HCT116 (cell line): ENCODE measurements around the gene SENP1. TPM values are rescaled to one million over a fixed set of nuclear protein-coding genes. Genes with fewer than 3 reads are reported as not detected.

ENCODE experiments used
- ATAC-seq: fragments of 200-7000 bp; cut with Tn5 transposase; 2 replicates; pipeline ENCODE4 v1.9.1; 2020; ENCODE audit warnings: mild to moderate bottlenecking, moderate library complexity
- BruUV-seq: library from RNA; stranded (reverse); fragments of 400-500 nt; replicated peaks from 2 replicates; lab custom pipeline; 2021; lab: Mats Ljungman, UMichigan
- CTCF ChIA-PET: fragments of 300-600 bp; sonication (Branson Sonifier 250); formaldehyde crosslinking; loops from one replicate; lab custom pipeline; 2021; ENCODE audit warnings: antibody characterized with exemption; lab: Charles Lee
- POLR2A ChIA-PET: fragments of 300-600, 350-600 bp; sonication (Branson Sonifier 250); formaldehyde crosslinking; loops from one replicate; lab custom pipeline; 2021; ENCODE audit warnings: antibody characterized with exemption; lab: Charles Lee
- RAD21 ChIA-PET, 2 experiments: fragments of 300-600 bp; sonication (Branson Sonifier 250); formaldehyde crosslinking; loops; one replicate each; lab custom pipeline; 2023; ENCODE audit warnings: low total read pairs in 2 of 2; ENCODE audit not compliant: uncharacterized antibody in 2 of 2, unreplicated experiment in 2 of 2, low non-redundant PET in 1 of 2; lab: Charles Lee
- DNase-seq: peaks from one replicate; pipeline ENCODE4 v3.0.0-alpha.2; 2010; ENCODE audit warnings: low read depth, low spot score
- H2AFZ ChIP-seq: fragments of 200-600 bp; shearing (Covaris generic), sonication (generic); 2 replicates; pipeline ENCODE4 v1.6.1; 2017; ENCODE audit warnings: low read depth, mixed run types, mixed read lengths, antibody characterized with exemption, low read length; ENCODE audit not compliant: poor library complexity, severe bottlenecking
- H3K27ac ChIP-seq: 2 replicates; pipeline ENCODE4 v1.5.1; 2012; ENCODE audit warnings: low read depth, low read length
- H3K27me3 ChIP-seq: fragments of 200-600 bp; sonication (generic); 2 replicates; pipeline ENCODE4 v1.6.1; 2016; ENCODE audit warnings: mixed run types, low read length, mixed read lengths; ENCODE audit not compliant: insufficient read depth
- H3K36me3 ChIP-seq, 2 experiments: fragments of 200-500 bp in 1 of 2; fragments of 200-600 bp in 1 of 2; sonication (Bioruptor generic) in 1 of 2; sonication (generic) in 1 of 2; 2 replicates each; pipeline versions ENCODE4 v1.5.1 to v1.6.1; 2014 to 2016; ENCODE audit warnings: low read length in 2 of 2, inconsistent platforms in 1 of 2, mixed read lengths in 1 of 2, mixed run types in 1 of 2; ENCODE audit not compliant: insufficient read depth in 2 of 2, control insufficient read depth in 1 of 2
- H3K4me1 ChIP-seq, 2 experiments: fragments of 200-600 bp in 1 of 2; sonication (generic) in 1 of 2; 2 replicates each; pipeline versions ENCODE4 v1.5.1 to v1.6.1; 2012 to 2017; ENCODE audit warnings: low read length in 2 of 2, inconsistent platforms in 1 of 2, mild to moderate bottlenecking in 1 of 2, mixed read lengths in 1 of 2, mixed run types in 1 of 2, moderate library complexity in 1 of 2; ENCODE audit not compliant: insufficient read depth in 2 of 2, control insufficient read depth in 1 of 2
- H3K4me2 ChIP-seq: fragments of 200-600 bp; sonication (generic); 2 replicates; pipeline ENCODE4 v1.6.1; 2017; ENCODE audit warnings: mixed run types, low read length, mixed read lengths
- H3K4me3 ChIP-seq, 2 experiments: fragments of 200-600 bp in 1 of 2; sonication (generic) in 1 of 2; replicated peaks in 1 of 2; 2 replicates each; pipeline ENCODE4 v1.5.1; 2011 to 2016; ENCODE audit warnings: low read length in 2 of 2, control low read depth in 1 of 2, low read depth in 1 of 2, mild to moderate bottlenecking in 1 of 2, mixed read lengths in 1 of 2, mixed run types in 1 of 2
- H3K79me2 ChIP-seq: fragments of 200-600 bp; sonication (generic); 2 replicates; pipeline ENCODE4 v1.6.1; 2017; ENCODE audit warnings: mild to moderate bottlenecking, mixed run types, low read length, moderate library complexity, mixed read lengths; ENCODE audit not compliant: insufficient read depth
- H3K9ac ChIP-seq: fragments of 200-600 bp; sonication (generic); 2 replicates; pipeline ENCODE4 v1.6.1; 2016; ENCODE audit warnings: low read length, mixed read lengths
- H3K9me2 ChIP-seq: fragments of 200-600 bp; sonication (generic), shearing (Covaris generic); 2 replicates; pipeline ENCODE4 v1.6.1; 2017; ENCODE audit warnings: mixed run types, mild to moderate bottlenecking, moderate library complexity; ENCODE audit not compliant: insufficient read depth
- H3K9me3 ChIP-seq, 2 experiments: fragments of 200-500 bp in 1 of 2; fragments of 200-600 bp in 1 of 2; sonication (Bioruptor generic) in 1 of 2; sonication (generic) in 1 of 2; 2 replicates each; pipeline ENCODE4 v1.6.1; 2014 to 2017; ENCODE audit warnings: low read length in 2 of 2, mixed read lengths in 2 of 2, inconsistent platforms in 1 of 2, low read depth in 1 of 2, mild to moderate bottlenecking in 1 of 2, mixed run types in 1 of 2, moderate library complexity in 1 of 2; ENCODE audit not compliant: control insufficient read depth in 1 of 2, insufficient read depth in 1 of 2
- H4K20me1 ChIP-seq: fragments of 200-600 bp; sonication (generic), shearing (Covaris generic); 2 replicates; pipeline ENCODE4 v1.6.1; 2017; ENCODE audit warnings: mixed run types, mild to moderate bottlenecking, moderate library complexity; ENCODE audit not compliant: insufficient read depth
- CBX3 ChIP-seq: IDR thresholded peaks from 2 replicates; pipeline ENCODE4 v1.6.1; 2012; ENCODE audit warnings: low read depth
- EGR1 ChIP-seq: IDR thresholded peaks from 2 replicates; pipeline ENCODE4 v1.6.1; 2012; ENCODE audit warnings: low read depth
- EZH2phosphoT487 ChIP-seq: fragments of 200-600 bp; IDR thresholded peaks from 2 replicates; pipeline ENCODE4 v1.6.1; 2018; ENCODE audit warnings: antibody characterized with exemption, borderline replicate concordance
- FOSL1 ChIP-seq: IDR thresholded peaks from 2 replicates; pipeline ENCODE4 v1.6.1; 2012; ENCODE audit warnings: low read depth
- MAX ChIP-seq: IDR thresholded peaks from 2 replicates; pipeline ENCODE4 v1.6.1; 2012
- POLR2AphosphoS5 ChIP-seq: IDR thresholded peaks from 2 replicates; pipeline ENCODE4 v1.6.1; 2011; ENCODE audit warnings: mild to moderate bottlenecking, low read depth, low read length, moderate library complexity
- REST ChIP-seq: IDR thresholded peaks from 2 replicates; pipeline ENCODE4 v1.6.1; 2012; ENCODE audit warnings: low read depth
- SIN3A ChIP-seq: IDR thresholded peaks from 2 replicates; pipeline ENCODE4 v1.6.1; 2012; ENCODE audit warnings: low read depth
- SP1 ChIP-seq: IDR thresholded peaks from 2 replicates; pipeline ENCODE4 v1.6.1; 2012; ENCODE audit warnings: low read depth
- SRF ChIP-seq: IDR thresholded peaks from 2 replicates; pipeline ENCODE4 v1.6.1; 2012; ENCODE audit warnings: low read depth
- ZFX ChIP-seq: fragments of 450-650 bp; IDR thresholded peaks from 2 replicates; pipeline ENCODE4 v1.6.1; 2017
- ZNF274 ChIP-seq: fragments of 200-500 bp; sonication (Bioruptor generic); IDR thresholded peaks from 2 replicates; pipeline ENCODE4 v1.6.1; 2014; ENCODE audit warnings: mild to moderate bottlenecking, low read depth, low read length, inconsistent platforms
- intact Hi-C: fragments of 100-400 bp; cut with micrococcal nuclease; formaldehyde crosslinking; loops from 2 replicates; pipeline ENCODE4 v1.10.0; 2022
- total RNA-seq: library from RNA; stranded (reverse); gene quantifications from one replicate; pipeline ENCODE4 v1.2.1, GENCODE V29; 2021; ENCODE audit not compliant: unreplicated experiment
- TF ChIP-seq, protein P1 (sequence below), 3 experiments: fragments of 200-600 bp in 1 of 3; sonication (generic) in 1 of 3; IDR thresholded peaks in 2 of 3; conservative IDR thresholded peaks in 1 of 3; 2 replicates each; pipeline ENCODE4 v1.5.1; 2012 to 2017; ENCODE audit warnings: low read depth in 2 of 3, low read length in 2 of 3, antibody characterized with exemption in 1 of 3, borderline replicate concordance in 1 of 3, control low read depth in 1 of 3, mild to moderate bottlenecking in 1 of 3, mixed read lengths in 1 of 3, mixed run types in 1 of 3, moderate library complexity in 1 of 3; ENCODE audit not compliant: insufficient read depth in 1 of 3

The SENP1 gene
- total RNA-seq, 1 experiment from 2014 or later = 17.7 TPM

- TF ChIP-seq, protein P1, sequence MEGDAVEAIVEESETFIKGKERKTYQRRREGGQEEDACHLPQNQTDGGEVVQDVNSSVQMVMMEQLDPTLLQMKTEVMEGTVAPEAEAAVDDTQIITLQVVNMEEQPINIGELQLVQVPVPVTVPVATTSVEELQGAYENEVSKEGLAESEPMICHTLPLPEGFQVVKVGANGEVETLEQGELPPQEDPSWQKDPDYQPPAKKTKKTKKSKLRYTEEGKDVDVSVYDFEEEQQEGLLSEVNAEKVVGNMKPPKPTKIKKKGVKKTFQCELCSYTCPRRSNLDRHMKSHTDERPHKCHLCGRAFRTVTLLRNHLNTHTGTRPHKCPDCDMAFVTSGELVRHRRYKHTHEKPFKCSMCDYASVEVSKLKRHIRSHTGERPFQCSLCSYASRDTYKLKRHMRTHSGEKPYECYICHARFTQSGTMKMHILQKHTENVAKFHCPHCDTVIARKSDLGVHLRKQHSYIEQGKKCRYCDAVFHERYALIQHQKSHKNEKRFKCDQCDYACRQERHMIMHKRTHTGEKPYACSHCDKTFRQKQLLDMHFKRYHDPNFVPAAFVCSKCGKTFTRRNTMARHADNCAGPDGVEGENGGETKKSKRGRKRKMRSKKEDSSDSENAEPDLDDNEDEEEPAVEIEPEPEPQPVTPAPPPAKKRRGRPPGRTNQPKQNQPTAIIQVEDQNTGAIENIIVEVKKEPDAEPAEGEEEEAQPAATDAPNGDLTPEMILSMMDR (IDR thresholded peaks at IDR 0.05 in 2 of 3, conservative IDR thresholded peaks at IDR 0.05 in 1 of 3; ENCODE audit: borderline replicate concordance in 1 of 3, insufficient read depth in 1 of 3, low read depth in 2 of 3, low read length in 2 of 3) = no peak
- TF ChIP-seq SRF (no peak), SIN3A (no peak), POLR2AphosphoS5 (no peak), REST (no peak), EGR1 (no peak), EZH2phosphoT487 (no peak), SP1 (no peak)
Measured at GRCh38 chr12:48007206-48007605, 98.7 kb downstream of the SENP1 start (continued).

- DNase-seq (no peak), ATAC-seq (no peak)
- Histone ChIP-seq H3K27ac (no peak overlapping the region), H3K36me3 (no peaks in the 10 kb centered on the region), H3K79me2 (no peaks in the 10 kb centered on the region), H2AFZ (no peak overlapping the region), H3K4me3 (no peak overlapping the region), H3K27me3 (peaks cover 7% of the 10 kb centered on the region; the same call in 1 of the 2 replicates), H3K4me1 (peaks cover 7 to 18% of the 10 kb centered on the region in 2 experiments), H3K9me2 (no peaks in the 10 kb centered on the region), H4K20me1 (no peaks in the 10 kb centered on the region), H3K9me3 (no peaks in the 10 kb centered on the region), H3K9ac (no peak overlapping the region), H3K4me2 (no peak overlapping the region)
- no TSS peak for BruUV-seq
- ChIA-PET POLR2A (no interaction called here), CTCF (no interaction called here), RAD21 (no interaction called here)
- intact Hi-C loops = no loop called here
- TF ChIP-seq SRF (no peak), ZFX (no peak), CBX3 (no peak), FOSL1 (no peak), ZNF274 (no peak), REST (no peak), MAX (no peak), SP1 (no peak)
- TF ChIP-seq, protein P1 (IDR thresholded peaks at IDR 0.05 in 2 of 3, conservative IDR thresholded peaks at IDR 0.05 in 1 of 3; ENCODE audit: borderline replicate concordance in 1 of 3, insufficient read depth in 1 of 3, low read depth in 2 of 3, low read length in 2 of 3) = no peak
Measured at GRCh38 chr12:48005750-48006021, 100.2 kb downstream of the SENP1 start.
